T-helper 17 cell (primary cell): ENCODE measurements around the gene CEP68. TPM values are rescaled to one million over a fixed set of nuclear protein-coding genes. Genes with fewer than 3 reads are reported as not detected.
A peak's percentile ranks its signal among the peaks of the same experiment; 100 is the strongest.
"Not testable (repeated sequence)": the region's sequence is repeated elsewhere in the genome, so short reads cannot be mapped to it uniquely, and the experiment has no call there.

ENCODE experiments used
- ATAC-seq: fragments of 150-1000 bp; cut with Tn5 transposase; 2 replicates; pipeline ENCODE4 v1.10.0; 2021; ENCODE audit warnings: mild to moderate bottlenecking, moderate library complexity
- DNase-seq, 3 donors: peaks; one replicate each; pipeline versions ENCODE4 v3.0.0 to v3.0.0-alpha.2; 2020 to 2021
- H3K9me3 ChIP-seq: one replicate; pipeline ENCODE4 v1.7.0; 2013; ENCODE audit warnings: low read length, mild to moderate bottlenecking; ENCODE audit not compliant: control insufficient read depth, poor library complexity, severe bottlenecking
- H3K27ac Mint-ChIP-seq: one replicate; pipeline ENCODE4 v1.8.0; 2022; ENCODE audit warnings: mild to moderate bottlenecking, moderate library complexity, mixed read lengths
- H3K27me3 Mint-ChIP-seq: one replicate; pipeline ENCODE4 v1.8.0; 2022; ENCODE audit warnings: mixed read lengths
- H3K36me3 Mint-ChIP-seq: one replicate; pipeline ENCODE4 v1.8.0; 2022; ENCODE audit warnings: low read depth, mixed read lengths
- H3K4me1 Mint-ChIP-seq: one replicate; pipeline ENCODE4 v1.8.0; 2022; ENCODE audit warnings: mild to moderate bottlenecking, mixed read lengths
- H3K4me3 Mint-ChIP-seq: one replicate; pipeline ENCODE4 v1.8.0; 2022; ENCODE audit warnings: mild to moderate bottlenecking, moderate library complexity, mixed read lengths
- total RNA-seq, 4 donors: library from RNA in 2 of 4; stranded (reverse) in 2 of 4; gene quantifications; one replicate each; pipeline ENCODE4 v1.2.3 and lab custom pipeline; 2022 to 2026

The CEP68 gene, protein sequence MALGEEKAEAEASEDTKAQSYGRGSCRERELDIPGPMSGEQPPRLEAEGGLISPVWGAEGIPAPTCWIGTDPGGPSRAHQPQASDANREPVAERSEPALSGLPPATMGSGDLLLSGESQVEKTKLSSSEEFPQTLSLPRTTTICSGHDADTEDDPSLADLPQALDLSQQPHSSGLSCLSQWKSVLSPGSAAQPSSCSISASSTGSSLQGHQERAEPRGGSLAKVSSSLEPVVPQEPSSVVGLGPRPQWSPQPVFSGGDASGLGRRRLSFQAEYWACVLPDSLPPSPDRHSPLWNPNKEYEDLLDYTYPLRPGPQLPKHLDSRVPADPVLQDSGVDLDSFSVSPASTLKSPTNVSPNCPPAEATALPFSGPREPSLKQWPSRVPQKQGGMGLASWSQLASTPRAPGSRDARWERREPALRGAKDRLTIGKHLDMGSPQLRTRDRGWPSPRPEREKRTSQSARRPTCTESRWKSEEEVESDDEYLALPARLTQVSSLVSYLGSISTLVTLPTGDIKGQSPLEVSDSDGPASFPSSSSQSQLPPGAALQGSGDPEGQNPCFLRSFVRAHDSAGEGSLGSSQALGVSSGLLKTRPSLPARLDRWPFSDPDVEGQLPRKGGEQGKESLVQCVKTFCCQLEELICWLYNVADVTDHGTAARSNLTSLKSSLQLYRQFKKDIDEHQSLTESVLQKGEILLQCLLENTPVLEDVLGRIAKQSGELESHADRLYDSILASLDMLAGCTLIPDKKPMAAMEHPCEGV
- total RNA-seq (10 to 100 TPM; 13.6 to 22.5 TPM), total RNA-seq (lab: John Stamatoyannopoulos, UW) (57.2 to 64.3 reads per million in 2 donors)

- Mint-ChIP-seq H3K36me3 (no peaks in the 10 kb centered on the region), H3K4me1 (peaks cover 40% of the 10 kb centered on the region), H3K27ac (peak within 1 kb of the TSS; percentile 91), H3K4me3 (peak within 1 kb of the TSS; percentile 95), H3K27me3 (no peaks in the 10 kb centered on the region)
- no peaks in the 10 kb centered on the region for H3K9me3 ChIP-seq
- ATAC-seq: peak; percentile 91
- DNase-seq: peak; percentile 90 to 94 (median 93)
Observed at GRCh38 chr2:65056215-65057053, at the start of gene CEP68. Gene CEP68, plus strand, starts transcription at chr2:65056416. Its CDS starts 13,029 bp downstream, at chr2:65069445.

DNA sequence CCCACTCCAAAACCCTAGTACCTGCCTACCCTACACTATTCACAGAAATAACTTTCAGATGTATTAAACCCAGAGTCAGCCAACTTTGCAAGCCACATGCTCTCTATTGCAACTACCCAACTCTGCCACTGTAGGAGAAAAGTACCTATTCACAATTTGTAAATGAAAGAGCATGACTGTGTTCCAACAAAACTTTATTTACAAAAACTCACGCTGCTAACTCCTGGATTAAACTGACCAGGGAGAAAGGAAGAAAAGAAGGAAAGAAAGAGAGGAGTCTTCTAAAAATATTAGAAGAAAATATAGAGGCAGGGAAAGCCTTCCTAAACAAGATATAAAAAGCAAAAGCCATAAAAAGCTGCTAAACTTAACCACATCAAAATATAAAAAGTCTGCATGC is 42.4 kb upstream of the CEP68 start:
- Mint-ChIP-seq H3K4me1 (no peaks in the 10 kb centered on the region), H3K27ac (no peak overlapping the region), H3K4me3 (no peak overlapping the region), H3K36me3 (peaks cover 5% of the 10 kb centered on the region), H3K27me3 (no peaks in the 10 kb centered on the region)
- DNase-seq (no peak), ATAC-seq (no peak)
- no peaks in the 10 kb centered on the region for H3K9me3 ChIP-seq

- no peaks in the 10 kb centered on the region for H3K9me3 ChIP-seq
- H3K27me3 Mint-ChIP-seq: no peaks in the 10 kb centered on the region
- H3K4me3 Mint-ChIP-seq: no peak overlapping the region
- peaks cover 5% of the 10 kb centered on the region for H3K36me3 Mint-ChIP-seq
- H3K27ac Mint-ChIP-seq: no peak overlapping the region
- DNase-seq (no peak), ATAC-seq (no peak)
- no peaks in the 10 kb centered on the region for H3K4me1 Mint-ChIP-seq
Observed at GRCh38 chr2:65015731-65016130, 40.5 kb upstream of the CEP68 start.

DNA sequence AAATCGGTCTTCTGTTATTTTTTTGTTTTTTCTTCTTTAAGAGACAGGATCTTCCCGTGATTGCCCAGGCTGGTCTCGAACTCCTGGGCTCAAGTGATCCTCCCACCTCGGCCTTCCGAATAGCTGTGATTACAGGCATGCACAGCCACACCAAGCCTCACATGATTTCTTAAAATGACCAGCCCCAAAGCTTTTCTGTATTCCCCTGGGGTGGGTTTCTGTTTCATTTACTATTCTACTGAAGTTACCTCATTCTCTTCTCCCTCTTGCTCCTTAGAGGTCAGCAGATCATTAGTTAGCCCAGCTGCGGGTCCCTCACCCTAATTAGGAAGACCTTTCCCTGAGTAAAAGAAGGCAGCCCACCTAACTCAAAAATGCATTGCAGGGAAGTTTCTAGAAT is 39.4 kb upstream of the CEP68 start:
- DNase-seq: no peak
- Mint-ChIP-seq H3K36me3 (peaks cover 5% of the 10 kb centered on the region), H3K27ac (no peak overlapping the region), H3K4me1 (no peaks in the 10 kb centered on the region), H3K27me3 (no peaks in the 10 kb centered on the region), H3K4me3 (no peak overlapping the region)
- H3K9me3 ChIP-seq: no peaks in the 10 kb centered on the region
- ATAC-seq: no peak

- DNase-seq: no peak
- peaks cover 5% of the 10 kb centered on the region for H3K36me3 Mint-ChIP-seq
- no peak overlapping the region for H3K27ac Mint-ChIP-seq
Observed at GRCh38 chr2:65017335-65017734, 38.9 kb upstream of the CEP68 start.

DNA sequence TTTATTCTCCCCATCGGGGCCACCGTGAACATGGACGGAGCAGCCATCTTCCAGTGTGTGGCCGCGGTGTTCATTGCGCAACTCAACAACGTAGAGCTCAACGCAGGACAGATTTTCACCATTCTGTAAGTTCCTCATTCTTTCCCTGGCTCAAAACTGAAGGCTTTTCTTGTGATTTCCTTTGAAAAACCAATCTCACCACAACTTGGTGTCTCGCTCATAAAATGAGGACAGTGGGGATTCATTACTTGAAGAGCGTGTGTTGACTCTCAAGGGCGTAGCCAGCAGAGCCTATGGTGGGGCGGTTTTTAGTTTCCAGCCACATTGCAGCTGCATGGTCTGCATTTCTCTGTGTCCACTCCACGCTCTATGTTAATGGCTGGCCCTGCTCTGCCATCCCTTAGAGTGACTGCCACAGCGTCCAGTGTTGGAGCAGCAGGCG is 38.1 kb upstream of the CEP68 start:
- Mint-ChIP-seq H3K27ac (peak overlapping the region; percentile 54), H3K4me3 (no peak overlapping the region), H3K4me1 (no peaks in the 10 kb centered on the region), H3K27me3 (no peaks in the 10 kb centered on the region), H3K36me3 (peaks cover 3% of the 10 kb centered on the region)
- H3K9me3 ChIP-seq: no peaks in the 10 kb centered on the region
- ATAC-seq (no peak), DNase-seq (no peak)

More at GRCh38 chr2:65017335-65017734, 38.9 kb upstream of the CEP68 start:
- Mint-ChIP-seq H3K27me3 (no peaks in the 10 kb centered on the region), H3K4me3 (no peak overlapping the region), H3K4me1 (no peaks in the 10 kb centered on the region)
- no peaks in the 10 kb centered on the region for H3K9me3 ChIP-seq
- ATAC-seq: peak; percentile 39

DNA sequence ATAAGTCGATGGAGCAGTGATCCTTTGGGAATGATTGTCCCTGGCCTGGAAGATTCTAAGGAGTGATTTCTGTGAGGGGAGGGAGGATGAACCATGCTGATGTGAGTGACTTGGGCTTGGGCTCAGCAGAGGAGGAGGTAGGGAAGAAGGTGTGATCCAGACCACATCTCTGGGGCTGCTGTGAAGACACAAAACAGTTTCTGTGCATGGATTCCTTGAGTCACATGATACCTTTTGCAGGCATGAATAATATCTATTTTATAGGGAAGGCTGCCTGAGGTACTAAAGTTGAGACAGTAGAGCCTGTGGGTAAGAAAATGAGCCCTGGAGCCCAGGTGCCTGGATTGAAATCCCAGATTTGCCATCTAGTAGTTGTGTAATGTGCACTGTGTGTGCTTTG is 37.2 kb upstream of the CEP68 start:
- no peaks in the 10 kb centered on the region for H3K9me3 ChIP-seq
- Mint-ChIP-seq H3K27ac (no peak overlapping the region), H3K36me3 (peaks cover 2% of the 10 kb centered on the region), H3K27me3 (no peaks in the 10 kb centered on the region), H3K4me1 (no peaks in the 10 kb centered on the region), H3K4me3 (no peak overlapping the region)
- ATAC-seq (no peak), DNase-seq (no peak)

- Mint-ChIP-seq H3K4me3 (no peak overlapping the region), H3K36me3 (peaks cover 2% of the 10 kb centered on the region), H3K27me3 (no peaks in the 10 kb centered on the region), H3K27ac (no peak overlapping the region), H3K4me1 (no peaks in the 10 kb centered on the region)
- H3K9me3 ChIP-seq: no peaks in the 10 kb centered on the region
- ATAC-seq (no peak), DNase-seq (no peak)
Observed at GRCh38 chr2:65019675-65020195, 36.5 kb upstream of the CEP68 start.

GRCh38 chr2:65020251-65020650 is 36.0 kb upstream of the CEP68 start:
- not testable (repeated sequence) for H3K36me3 Mint-ChIP-seq, H3K9me3 ChIP-seq, H3K4me1 Mint-ChIP-seq, H3K27ac Mint-ChIP-seq, ATAC-seq, H3K27me3 Mint-ChIP-seq, DNase-seq, H3K4me3 Mint-ChIP-seq

GRCh38 chr2:65020943-65021528 is 35.2 kb upstream of the CEP68 start:
- H3K4me1 Mint-ChIP-seq: no peaks in the 10 kb centered on the region
- DNase-seq: no peak
- H3K36me3 Mint-ChIP-seq: peaks cover 2% of the 10 kb centered on the region
- no peak overlapping the region for H3K4me3 Mint-ChIP-seq
- no peak overlapping the region for H3K27ac Mint-ChIP-seq
- no peaks in the 10 kb centered on the region for H3K9me3 ChIP-seq
- no peaks in the 10 kb centered on the region for H3K27me3 Mint-ChIP-seq
- no peak for ATAC-seq

DNA sequence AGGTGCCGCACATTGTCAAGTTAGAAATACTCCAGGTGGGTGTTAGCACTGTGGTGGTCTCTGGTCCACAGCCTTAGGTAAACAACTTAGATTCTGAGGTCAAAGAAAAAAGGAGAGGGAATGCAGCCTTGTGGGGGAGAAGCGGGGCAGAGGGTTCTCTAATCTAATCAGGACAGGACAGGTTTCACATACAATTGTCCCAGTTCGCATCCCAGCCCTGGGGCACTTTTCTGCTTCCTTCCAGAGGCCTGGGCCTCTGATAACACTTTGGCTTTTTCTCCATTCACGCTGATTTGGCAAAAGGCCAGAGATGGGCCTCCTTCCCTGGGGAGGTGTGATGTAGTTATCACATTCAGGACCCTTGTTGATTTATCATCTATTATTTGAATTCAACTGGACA is 34.5 kb upstream of the CEP68 start:
- Mint-ChIP-seq H3K4me3 (no peak overlapping the region), H3K36me3 (peaks cover 2% of the 10 kb centered on the region), H3K4me1 (no peaks in the 10 kb centered on the region), H3K27ac (peak overlapping the region; percentile 62), H3K27me3 (no peaks in the 10 kb centered on the region)
- ATAC-seq (no peak), DNase-seq (no peak)
- H3K9me3 ChIP-seq: no peaks in the 10 kb centered on the region

- H3K27ac Mint-ChIP-seq: peak overlapping the region; percentile 62
- H3K36me3 Mint-ChIP-seq: peaks cover 2% of the 10 kb centered on the region
- no peak for ATAC-seq
- no peaks in the 10 kb centered on the region for H3K27me3 Mint-ChIP-seq
- no peak overlapping the region for H3K4me3 Mint-ChIP-seq
- DNase-seq: no peak
- H3K4me1 Mint-ChIP-seq: no peaks in the 10 kb centered on the region
- no peaks in the 10 kb centered on the region for H3K9me3 ChIP-seq
Observed at GRCh38 chr2:65022189-65022588, 34.0 kb upstream of the CEP68 start.
